Islet of Langerhans (tissue), 1 donor: Measurements from ENCODE around the gene CADM2.
A peak's percentile ranks its signal among the peaks of the same experiment; 100 is the strongest.

ENCODE experiments used
- FAIRE-seq: peaks from one replicate; lab custom pipeline; 2011; peaks lifted over from hg19 to GRCh38; lab: Jason Lieb, UNC

CADM2 gene

DNA sequence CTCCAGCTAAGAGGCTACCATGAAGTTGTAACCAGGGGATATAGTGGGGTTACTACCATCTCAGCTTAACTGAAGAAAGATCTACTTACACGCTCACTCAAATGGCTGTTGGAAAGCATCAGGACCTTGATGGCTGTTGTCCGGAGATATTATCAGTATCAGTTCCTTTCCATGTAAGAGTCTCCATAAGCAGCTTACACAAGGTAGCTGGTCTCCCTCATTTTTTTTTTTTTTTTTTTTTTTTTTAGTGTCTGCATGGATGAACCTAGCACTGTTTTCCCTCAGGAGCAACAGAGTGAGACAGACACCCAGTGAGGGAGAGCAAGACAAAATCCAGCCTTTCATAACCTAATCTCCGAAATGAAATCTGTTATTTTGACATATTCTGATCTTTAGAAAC lies 230.9 kb downstream of the CADM2 start:
- no peak for FAIRE-seq

DNA sequence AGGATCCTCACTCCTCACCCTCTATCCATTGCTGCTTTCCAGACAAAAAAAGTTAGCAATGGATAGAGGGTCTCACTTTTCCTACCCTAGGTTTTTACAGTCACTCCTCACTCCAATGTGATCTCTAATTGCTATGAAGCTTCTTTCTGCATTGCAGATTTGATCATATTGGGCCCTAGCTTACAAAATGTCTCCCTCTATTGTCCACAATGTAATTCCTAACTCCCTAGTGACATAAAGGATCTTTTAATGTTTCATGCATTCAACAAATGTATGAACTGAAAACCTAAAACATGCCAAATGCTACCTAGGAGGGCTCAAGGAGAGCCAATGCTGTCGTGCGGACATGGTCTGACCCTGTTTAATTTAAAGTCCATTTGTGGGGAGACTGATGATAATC lies 234.8 kb downstream of the CADM2 start:
- FAIRE-seq, result no peak

DNA sequence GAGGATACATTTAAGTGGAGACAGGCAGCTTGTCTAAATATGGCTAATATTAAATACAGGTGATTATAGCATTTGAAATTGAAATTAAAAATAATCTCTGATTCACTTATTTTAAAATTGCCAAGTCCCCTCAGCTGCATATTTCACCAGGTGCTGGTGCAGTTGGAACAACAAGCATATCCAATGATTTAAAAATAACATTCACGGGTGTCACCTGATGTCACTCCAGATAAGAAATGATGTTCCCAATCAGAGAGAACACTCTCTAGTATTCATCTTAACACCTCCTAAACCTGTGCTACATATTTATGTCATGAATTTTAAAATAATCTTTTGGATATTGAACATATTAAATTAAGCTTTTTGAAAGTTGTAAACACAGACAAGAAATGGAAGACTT lies 249.9 kb downstream of the CADM2 start:
- no peak for FAIRE-seq

DNA sequence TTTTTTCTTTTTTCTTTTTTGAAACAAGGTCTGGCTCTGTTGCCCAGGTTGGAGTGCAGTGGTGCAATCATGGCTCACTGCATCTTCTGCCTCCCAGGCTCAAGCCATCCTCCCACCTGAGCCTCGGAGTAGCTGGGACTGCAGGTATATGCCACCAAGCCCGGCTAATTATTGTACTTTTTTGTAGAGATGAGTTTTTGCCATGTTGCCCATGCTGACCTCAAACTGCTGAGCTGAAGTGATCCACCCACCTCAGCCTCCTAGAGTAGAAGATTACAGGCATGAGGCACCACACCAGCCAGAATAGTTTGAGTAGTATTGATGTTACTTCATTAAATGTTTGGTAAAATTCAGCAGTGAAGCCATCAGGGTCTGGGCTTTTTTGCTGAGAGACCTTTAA lies 251.8 kb downstream of the CADM2 start:
- no peak for FAIRE-seq

DNA sequence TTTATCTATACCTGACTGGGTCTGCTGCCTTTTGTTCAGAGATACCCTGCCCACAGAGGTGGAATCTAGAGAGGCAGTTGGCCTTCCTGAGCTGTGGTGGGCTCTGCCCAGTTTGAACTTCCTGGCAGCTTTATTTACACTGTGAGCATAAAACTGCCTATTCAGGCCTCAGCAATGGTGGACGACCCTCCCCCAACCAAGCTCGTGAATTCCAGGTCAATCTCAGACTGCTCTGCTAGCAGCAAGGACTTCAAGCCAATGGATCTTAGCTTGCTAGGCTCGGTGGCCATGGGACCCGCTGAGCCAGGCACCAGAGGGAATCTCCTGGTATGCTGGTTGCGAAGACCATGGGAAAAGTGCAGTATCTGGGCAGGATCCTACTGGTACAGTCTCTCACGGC lies 270.2 kb downstream of the CADM2 start:
- no peak for FAIRE-seq

DNA sequence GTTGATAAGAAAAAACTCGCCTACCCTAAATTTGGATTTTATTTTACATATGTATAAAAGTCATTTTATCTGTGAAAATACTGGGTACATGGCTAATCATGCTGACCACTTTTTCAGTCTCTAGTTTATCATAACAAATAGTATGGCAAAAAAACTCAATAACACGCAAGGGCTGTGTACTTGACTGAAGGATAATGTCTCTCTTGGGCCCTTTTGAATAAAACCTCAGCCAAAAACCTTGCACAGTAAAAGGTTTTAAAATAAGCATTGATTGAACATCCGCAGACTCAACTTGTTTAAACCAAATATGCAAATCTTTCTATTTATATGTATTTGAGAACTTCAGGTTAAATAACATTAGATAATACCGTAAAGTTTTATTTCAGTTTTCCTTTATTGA lies 285.3 kb downstream of the CADM2 start:
- FAIRE-seq, result no peak

DNA sequence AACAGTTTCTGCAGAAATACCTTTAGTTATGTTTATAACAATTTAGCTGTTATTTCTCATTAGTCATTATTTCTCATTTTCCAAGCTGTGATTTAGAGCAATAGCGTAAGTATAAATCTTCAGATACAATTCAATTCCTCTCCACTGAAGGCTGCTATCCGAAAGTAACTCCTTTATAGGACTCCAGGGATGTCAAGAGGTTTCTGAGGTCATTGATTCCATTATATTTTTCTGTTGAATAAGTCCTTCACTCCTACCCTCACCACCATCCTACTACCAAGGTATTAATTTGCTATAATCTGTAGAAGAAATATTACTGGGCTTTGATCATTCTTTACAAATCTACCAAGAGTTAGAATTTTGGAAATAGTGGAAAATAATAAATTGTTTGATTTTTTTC lies 285.7 kb downstream of the CADM2 start:
- FAIRE-seq, result no peak

DNA sequence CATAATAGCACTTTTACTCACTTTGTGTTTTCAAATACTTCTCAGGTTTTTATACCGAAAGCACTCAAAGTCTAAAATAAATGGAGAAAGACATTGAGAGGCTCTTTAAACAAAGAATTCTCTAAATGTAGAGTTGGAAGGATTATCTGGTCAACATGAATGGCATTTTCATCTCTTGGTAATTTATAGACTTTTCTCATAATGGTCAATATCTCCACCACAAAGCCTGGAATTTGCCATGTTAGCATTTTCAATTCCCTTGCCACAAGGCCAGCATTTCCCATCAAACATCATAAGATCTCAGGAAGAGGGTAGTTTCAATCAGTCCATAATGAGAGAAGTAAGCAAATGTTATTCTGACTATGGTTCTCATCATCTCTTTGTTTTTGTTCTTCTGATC lies 293.0 kb downstream of the CADM2 start:
- no peak for FAIRE-seq

DNA sequence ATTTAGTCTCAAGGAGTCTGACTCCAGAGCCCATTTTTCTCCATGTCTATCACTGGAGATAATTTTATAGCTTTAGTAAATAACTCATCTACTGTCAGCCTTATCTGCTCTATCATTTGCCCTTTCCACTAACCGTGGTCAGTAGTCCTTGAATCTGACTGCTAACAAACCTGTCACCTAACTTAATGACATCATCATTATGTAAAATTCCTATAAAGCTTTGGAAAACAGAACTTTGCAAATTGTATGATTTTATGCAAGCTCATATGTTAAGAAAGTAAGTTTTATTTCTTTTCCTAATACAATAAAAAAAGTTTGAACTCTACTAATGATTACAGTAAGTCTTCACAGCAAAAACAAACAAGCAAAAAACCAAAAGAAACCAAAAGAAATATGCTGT lies 293.9 kb downstream of the CADM2 start:
- FAIRE-seq, result no peak

DNA sequence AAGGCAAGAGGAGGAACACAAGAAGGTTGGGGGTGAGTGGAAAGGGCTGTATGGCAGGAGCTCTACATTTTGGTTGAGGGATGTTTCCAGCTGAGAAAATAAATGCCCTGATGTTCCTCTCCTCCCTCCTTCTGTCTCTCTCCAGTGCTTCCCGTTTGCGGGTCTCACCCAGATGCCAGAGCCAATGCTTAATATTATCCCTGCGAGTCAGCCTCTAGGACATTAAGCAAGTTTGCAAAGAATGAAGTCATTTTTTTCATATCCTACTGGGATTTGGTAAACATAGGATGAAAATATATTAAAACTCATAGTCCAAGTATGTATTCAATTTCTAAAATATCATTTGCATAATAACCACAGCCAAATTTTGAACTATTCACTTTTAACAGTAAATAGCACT lies 295.9 kb downstream of the CADM2 start:
- FAIRE-seq, result no peak

DNA sequence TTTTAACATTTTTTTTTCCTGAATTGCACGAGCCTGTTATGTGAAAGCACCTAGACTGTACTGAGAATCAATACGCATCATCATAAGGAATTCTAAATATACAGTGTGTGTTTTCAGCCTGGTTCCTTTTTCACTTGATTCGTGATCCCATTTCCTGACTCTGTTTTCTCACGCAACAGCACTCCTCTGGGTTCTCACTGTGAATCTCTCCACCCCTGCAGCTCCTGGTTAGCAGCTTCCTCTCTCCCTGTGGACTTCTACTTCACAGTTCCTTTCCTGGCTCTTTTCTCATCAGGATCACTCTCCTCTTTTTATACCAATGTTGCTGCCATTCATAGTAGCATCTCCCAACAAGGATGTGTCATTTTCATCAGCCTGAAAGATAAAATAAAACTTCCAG lies 297.2 kb downstream of the CADM2 start:
- FAIRE-seq, result no peak

DNA sequence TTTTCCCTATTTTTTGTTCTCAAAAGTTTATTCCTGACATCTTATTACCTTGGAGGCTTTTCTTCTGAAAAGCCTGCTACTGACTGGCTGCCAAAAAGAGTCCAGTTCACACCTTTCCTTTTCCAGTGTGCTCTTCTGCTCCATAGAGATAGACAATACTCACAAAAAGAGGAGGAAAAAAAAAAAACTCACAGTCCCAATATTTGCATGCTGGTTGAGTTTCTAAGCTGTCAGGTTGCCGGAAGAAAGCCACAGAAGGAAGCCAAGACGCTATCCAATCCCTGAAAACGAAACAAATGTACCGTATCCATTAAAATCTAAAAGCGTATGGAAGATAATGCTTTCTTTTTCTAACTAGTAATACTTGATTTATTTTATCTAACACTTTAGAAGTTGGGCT lies 299.5 kb downstream of the CADM2 start:
- no peak for FAIRE-seq

DNA sequence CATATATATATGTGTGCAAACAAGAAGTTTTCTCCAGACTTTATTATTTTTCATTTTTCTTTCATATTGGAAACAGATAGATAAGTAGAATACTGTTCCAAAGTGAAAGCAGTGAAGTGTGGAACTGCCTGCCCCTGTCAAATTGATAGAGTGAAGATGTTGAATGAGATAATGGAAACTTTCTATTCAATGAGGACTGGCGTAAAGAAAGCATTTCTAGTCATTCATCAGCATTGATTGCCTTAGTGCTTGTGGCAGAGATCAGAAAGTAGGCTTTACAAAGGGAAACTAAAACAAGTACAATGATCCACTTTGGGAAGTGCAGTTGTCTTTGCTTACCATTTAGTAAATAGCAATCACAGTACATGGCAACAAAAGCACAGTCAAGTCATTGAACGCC lies 300.0 kb downstream of the CADM2 start:
- FAIRE-seq, result no peak

DNA sequence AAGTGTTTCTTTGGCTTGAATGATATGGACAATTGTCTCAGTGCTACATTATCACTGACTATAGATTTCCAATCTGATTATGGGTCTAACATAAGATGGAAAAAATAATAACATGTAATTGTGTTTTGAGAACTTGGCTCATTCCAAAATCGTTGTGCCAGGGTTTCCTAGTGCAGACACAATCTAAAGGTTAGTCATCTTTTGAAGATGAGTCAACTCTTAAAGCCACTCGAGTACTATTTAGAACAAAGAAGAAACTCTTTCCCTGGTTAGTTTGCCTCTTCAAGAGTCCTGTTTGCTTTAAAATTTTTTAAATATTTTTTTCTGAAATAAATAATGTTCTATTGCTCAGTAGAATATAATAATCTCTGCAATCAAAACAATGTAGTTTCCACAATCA lies 301.0 kb downstream of the CADM2 start:
- no peak for FAIRE-seq

DNA sequence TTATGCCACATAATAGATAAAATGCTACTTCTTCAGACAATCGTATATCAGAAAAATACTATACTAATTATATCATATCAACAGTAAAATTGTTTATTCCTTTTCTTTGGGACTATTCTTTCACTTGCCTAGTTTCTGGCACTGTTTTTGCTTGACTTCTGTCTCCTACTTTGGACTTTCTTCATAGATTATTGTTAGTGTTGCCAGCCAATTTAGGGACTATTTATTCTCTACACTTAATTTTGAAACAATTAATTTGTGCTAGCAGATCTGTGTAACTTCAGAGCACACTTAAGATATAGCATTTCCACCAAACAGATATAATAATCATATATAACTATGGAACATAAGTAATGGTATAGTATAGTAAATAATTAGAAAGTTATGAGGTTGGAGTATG lies 305.6 kb downstream of the CADM2 start:
- no peak for FAIRE-seq

DNA sequence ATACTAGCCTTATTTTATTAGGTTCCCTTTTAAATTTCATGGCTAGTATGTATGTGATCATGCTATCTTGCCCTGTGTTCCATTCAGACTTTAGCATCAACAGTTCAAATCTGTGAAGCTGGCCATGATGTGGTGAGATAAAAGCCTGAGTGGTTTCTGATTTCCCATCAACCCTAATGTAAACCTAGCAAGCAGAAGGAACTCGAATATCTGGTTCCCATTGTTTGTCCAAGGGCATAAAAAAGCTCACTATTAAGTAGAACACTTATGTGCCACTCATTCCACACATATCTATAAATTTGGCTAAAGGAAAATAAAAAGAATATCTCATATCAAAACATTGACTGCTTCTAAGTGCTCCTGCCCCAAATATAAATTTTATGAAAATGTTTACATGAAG lies 311.7 kb downstream of the CADM2 start:
- FAIRE-seq, result no peak

DNA sequence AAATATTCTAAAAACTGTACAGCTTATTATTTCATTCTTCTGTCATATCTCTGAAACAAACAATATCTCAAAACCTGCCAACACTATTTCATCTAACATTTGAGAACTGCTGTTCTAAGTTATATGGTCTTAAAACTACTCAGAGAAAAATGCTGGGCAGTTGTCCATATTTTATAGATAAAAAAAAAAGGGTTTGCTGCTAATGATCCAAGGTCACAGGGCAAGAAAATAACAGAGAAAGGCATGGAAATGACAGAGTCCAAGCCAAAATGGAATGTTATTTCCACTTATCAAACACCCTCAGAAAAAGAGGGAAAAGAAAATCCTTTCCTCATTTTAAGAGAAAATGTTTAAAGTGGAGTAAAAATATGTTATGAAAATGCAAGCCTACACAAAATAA lies 313.1 kb downstream of the CADM2 start:
- FAIRE-seq, result no peak

DNA sequence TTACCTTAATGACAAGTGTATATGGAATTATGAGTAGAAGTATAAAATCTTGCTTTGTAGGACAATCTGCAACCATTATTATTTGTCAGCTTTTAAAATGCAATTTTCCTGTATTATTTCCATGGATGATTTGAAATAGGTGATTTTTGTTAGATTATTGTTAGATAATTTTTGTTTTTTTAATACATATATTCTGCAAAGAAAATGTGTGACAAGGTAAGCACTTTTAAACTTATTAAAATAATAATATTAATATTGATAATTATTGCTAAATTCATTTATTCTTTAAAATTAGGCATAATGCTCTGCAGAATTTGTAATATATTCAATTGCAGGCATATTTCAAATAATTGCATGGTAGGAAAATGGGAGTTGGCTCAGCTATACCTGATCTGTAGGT lies 329.5 kb downstream of the CADM2 start:
- no peak for FAIRE-seq

DNA sequence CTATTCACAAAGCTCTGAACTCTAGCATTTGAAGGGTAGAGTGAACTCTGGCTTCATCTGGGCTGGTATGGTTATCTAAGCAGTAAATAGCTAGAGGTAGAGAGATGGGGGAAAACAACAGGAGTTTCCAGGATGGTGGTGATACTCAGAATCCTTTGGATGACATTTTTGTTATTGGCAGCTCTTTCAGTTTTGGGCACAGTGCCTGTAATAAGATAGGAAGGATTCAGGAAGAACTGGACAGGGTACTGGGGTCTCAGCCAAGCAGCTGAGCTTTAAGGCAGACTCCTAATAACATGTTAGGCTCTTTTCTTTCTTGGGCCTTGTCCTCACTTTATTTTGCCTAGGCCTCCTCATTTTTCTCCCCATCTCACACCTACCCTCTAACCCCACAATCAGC lies 338.5 kb downstream of the CADM2 start:
- no peak for FAIRE-seq

DNA sequence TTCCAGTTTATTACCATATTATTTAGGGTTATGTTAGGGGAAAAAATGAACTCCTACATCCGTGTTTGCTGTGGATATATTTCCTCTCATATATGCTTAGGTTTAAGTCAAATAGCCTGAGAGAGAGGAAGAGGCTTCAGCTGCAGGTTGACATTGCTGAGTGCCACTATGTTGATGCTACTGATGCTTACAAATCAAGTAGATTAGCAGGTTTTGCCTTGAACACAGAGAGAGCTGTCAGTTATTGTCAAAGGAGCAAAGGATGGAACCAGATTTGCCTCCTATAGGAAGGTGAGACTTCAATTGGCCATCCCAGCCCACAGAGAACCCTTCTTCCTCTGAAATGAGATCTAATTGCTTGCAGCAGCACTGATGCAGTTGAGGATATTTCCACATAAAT lies 339.2 kb downstream of the CADM2 start:
- no peak for FAIRE-seq

DNA sequence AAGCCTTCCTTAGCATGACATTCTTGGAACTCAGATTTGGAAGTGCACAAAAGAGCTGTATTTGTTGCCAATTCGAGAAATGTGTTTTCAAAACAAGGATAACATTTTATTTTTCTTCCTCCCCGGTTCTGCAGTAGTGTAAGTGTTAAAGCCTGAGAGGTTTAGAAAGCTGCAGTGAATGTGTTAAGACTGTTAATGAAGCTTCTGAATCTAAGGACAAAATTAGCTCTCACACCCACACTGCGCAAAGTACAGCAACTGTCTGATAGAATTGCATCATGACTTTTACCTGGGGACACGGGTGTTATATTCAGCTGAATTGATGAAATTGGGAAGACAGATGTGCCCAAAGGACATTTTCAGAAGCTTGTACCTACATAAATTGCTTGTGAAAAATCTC lies 344.4 kb downstream of the CADM2 start:
- no peak for FAIRE-seq

DNA sequence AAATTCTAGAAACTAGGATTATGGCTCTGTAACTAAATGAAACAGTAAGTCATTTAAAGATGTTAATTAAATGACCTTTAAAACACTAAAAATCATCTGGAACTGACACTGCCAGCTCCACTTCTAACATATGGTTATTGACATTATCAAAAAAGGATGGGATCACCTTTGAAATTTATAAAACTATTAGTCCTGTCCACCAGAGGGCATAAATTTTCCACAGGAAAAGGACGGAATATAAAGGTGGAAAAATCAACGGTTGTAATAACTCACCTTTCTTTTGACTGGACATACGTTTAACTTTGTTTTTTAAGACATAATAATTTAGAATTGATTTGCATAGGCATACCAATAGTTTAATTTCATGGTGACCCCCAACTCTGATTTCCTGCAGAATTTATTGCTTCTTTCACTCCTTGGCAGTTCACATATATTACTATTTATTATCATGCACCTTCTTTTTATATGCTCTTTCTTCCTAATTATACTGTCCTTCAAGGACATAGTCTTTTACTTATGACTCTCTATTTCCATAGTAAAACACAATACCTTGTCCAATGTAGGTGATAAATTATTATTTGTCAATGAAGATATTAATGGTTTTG lies 345.7 kb downstream of the CADM2 start:
- FAIRE-seq, result peak; percentile 72

DNA sequence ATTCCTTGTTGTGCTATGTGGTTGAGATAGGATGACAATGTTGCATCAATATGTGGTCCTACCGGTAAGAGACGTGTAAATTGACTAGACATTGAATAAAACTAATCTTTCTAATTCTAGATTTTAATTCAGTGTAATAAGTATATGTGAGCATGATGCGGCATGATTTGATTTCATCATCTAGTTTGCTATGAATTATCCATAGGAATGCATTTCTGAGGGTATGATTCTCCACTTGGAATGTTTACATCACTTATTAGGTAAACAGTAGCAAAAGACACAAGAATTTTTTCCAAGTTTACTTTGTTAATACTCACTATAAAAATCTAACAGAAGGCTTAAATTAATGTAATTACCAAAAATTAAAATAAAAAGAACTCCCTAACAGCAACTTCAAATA lies 353.5 kb downstream of the CADM2 start:
- no peak for FAIRE-seq

DNA sequence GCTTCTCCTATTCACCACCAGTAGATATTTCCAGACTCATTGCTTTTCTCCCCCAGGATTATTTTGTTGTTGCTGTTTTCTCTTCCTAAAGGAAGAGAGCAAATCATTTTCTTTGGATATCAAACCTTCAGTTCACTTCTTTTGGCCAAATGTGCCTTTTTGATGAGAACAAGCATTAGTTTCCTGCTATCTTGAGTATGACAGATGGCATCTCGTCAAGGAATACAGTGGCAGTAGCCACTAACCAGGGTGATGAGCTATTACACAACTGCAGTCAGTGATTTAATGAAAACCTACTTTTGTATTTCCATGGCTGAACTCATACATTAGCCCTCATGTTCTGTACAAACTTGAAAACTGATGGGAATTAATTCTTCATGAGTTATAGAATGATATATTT lies 354.6 kb downstream of the CADM2 start:
- FAIRE-seq, result no peak

DNA sequence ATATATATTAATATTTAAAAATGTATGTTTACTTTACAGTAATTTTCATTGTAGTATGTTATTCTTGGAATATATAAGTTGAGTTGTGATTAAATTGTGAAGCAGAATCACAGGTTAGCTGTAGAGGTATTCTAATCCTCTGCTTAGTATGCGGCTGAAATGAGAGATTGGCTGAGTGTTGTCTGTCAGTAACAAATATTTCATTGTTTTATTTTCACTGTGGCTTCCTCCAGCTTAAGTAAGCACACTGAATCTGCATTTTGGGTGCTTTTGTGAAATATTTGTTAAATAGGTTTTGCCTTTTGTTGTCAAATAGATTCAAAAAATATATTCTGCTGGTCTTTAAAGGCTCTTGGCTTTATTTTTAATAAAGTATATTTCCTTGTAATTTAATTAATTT lies 357.5 kb downstream of the CADM2 start:
- FAIRE-seq, result no peak
